GM21515 (cell line): ENCODE measurements around the gene ERO1A.
"Not testable (repeated sequence)": the region's sequence is repeated elsewhere in the genome, so short reads cannot be mapped to it uniquely, and the experiment has no call there.

Source experiments
- ATAC-seq: cut with Tn5 transposase; IDR thresholded peaks from one replicate; pipeline ENCODE4 v1.9.1; 2021; ENCODE audit not compliant: unreplicated experiment

ERO1A gene, protein sequence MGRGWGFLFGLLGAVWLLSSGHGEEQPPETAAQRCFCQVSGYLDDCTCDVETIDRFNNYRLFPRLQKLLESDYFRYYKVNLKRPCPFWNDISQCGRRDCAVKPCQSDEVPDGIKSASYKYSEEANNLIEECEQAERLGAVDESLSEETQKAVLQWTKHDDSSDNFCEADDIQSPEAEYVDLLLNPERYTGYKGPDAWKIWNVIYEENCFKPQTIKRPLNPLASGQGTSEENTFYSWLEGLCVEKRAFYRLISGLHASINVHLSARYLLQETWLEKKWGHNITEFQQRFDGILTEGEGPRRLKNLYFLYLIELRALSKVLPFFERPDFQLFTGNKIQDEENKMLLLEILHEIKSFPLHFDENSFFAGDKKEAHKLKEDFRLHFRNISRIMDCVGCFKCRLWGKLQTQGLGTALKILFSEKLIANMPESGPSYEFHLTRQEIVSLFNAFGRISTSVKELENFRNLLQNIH

DNA sequence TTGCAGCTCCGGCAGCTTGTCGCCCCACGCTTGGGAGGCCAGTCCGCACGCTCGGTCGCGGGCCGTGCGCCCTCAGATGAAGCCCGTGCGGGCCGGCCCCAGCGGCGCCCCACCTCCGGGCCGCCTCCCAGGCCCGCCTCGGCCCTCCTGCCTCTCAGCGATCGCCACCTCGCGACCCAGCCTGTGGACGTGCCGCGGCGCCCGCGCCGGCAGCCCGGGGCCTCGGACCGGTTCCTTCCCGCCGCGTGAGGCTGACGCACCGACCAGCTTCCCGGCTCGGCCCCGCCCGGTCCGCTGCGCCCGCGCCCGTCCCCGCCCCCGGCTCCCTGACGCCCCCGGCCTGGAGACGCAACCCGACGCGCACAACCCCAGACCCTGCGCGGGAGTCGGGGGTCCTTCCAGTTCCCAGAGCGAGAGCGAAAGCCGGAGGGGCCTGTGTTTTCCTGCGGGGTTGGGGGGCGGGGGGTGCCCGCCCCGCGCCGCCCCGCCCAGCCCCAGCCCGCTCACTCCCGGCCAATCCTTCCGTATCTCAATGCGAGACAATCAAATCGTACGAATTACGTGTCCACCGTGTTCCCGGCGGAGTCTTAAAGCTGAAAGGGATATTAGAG lies at the start of gene ERO1A:
TSS of gene ERO1A (minus strand) at position 78 of the 611 bp plus-strand sequence. CDS start at position 1, 77 bp downstream.
- ATAC-seq: peak; percentile 63

- ATAC-seq: peak; percentile 30
Observed at GRCh38 chr14:52741865-52742264, 46.5 kb upstream of the ERO1A start.

- ATAC-seq: no peak
Observed at GRCh38 chr14:52740751-52741150, 45.4 kb upstream of the ERO1A start.

- ATAC-seq: no peak
Observed at GRCh38 chr14:52738409-52738808, 43.1 kb upstream of the ERO1A start.

DNA sequence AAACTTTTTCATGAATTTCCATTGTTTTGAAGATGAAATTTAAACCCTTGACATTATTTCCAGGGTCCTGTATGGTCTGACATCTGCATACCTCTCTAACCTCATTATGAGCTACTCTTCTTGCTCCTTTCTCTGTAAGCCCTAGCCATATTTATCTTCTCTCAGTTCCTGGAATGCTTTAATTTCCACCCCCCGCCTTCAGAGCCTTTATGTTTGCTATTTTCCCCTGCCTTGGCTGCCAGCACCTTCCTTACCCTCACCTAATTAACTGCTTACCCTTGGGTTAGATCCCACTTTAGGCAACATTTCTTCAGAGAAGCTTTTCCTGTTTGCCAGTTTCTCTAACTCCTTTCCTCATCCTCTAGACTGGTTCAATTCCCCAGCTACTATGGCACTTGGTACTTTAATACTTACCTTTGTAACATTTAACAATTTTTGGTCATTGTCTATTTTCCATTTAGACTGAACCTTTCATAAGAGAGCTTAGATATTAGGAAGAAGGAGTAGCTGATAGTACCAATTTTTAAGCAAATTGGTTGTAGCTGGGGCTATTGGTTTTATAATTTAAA lies 40.6 kb upstream of the ERO1A start:
- no peak for ATAC-seq

- ATAC-seq: no peak
Observed at GRCh38 chr14:52733824-52734223, 38.5 kb upstream of the ERO1A start.

DNA sequence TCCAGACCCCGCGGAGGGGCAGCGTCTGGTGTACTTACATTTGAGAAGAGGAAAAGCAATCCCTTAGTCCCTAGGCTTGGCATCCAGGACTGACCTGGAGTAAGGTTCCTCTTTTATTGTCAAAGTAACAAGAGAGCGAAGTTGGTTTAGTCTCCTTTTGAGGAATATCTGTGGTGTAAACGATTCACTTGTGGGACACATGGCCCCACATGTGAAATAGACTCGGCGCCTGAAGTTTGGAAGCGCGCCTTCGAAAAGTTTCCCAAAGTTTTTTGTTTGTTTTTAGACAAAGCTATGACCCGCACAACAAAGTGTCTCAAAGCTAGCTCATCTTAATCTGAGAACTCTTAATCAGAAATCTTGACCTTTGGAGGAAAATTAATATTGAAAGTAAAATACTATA lies 35.4 kb upstream of the ERO1A start:
- no peak for ATAC-seq

DNA sequence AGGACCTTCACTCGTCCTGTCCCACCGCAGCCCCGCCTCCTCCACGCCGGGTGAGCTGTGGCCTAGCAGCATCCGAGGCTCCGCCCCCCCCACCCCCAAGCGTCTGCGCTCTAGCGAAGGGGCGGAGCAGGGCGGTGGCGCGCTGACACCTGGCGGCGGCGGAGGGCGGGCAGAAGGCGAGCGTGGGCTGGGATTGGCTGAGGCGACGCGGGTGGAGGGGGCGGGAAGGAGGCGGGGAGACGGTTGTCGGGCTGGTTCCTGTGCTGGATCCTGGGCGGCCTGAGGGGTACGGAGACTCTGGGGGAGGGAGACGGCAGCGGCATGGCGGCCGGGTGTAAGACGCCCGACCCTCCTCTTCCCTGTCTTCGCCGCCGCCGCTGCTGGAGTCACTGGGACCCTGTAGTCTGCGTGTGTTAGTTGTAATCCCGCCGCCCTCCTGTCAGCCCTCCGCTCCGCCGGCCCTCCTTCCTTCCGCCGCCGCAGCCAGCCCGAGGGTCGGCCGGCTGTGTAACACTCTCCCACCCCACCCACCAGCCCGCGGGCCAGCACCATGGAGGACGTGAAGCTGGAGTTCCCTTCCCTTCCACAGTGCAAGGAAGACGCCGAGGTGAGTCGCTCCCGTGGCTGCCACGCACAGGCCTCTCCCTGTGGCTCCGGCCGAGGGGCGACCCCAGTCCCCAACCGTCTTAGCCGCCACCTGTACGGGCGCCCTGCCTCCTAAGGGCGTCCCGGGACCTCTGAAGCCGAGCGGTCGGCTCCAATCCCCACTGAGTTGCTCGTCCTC lies 34.8 kb upstream of the ERO1A start, which contains the start of gene STYX:
TSS of gene STYX (plus strand) at position 242 of the 784 bp plus-strand sequence. CDS start at position 551, 309 bp downstream.
- peak; percentile 91 for ATAC-seq

DNA sequence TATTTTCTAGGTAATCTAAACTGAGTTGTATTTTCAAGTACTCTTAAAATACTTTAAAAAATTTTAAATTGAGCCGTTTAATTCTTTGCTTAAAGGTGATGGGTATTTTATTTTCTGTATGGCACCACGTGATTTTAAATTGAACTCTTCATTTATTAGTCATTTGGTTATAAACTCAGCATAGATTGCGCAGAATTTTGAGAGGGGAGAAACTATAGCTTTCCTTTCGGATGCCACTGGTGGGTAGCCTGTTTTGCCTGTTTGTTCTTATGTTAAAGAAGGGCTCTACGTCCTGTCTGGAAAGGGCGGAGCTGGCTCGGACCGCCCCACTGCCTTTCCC lies 34.2 kb upstream of the ERO1A start:
- ATAC-seq: no peak

- ATAC-seq: not testable (repeated sequence)
Observed at GRCh38 chr14:52729035-52729434, 33.7 kb upstream of the ERO1A start.

GRCh38 chr14:52727509-52727908 lies 32.2 kb upstream of the ERO1A start:
- not testable (repeated sequence) for ATAC-seq

- no peak for ATAC-seq
Observed at GRCh38 chr14:52724360-52724644, 28.9 kb upstream of the ERO1A start.

- no peak for ATAC-seq
Observed at GRCh38 chr14:52723514-52724359, 28.4 kb upstream of the ERO1A start.

DNA sequence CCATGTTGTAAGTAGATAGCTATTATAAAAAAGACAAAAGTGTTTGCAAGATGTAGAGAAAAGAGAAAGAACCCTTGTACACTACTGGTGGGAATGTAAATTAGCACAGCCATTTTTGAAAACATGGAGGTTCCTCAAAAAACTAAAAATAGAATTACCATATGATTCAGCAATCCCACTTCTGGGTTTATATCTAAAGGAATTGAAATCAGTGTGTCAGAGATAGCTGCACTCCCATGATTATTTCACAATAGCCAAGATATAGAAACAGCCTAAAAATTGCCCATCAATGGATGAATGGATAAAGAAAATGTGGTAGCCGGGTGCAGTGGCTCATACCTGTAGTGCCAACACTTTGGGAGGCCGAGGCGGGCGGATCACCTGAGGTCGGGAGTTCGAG lies 20.8 kb upstream of the ERO1A start:
- no peak for ATAC-seq

- ATAC-seq: no peak
Observed at GRCh38 chr14:52711666-52712065, 16.3 kb upstream of the ERO1A start.

GRCh38 chr14:52706724-52707706 lies 11.7 kb upstream of the ERO1A start, which contains the start of gene PSMC6:
Gene PSMC6, plus strand, starts transcription at chr14:52707200. Its CDS starts 20 bp downstream, at chr14:52707220.
- ATAC-seq: peak; percentile 97

DNA sequence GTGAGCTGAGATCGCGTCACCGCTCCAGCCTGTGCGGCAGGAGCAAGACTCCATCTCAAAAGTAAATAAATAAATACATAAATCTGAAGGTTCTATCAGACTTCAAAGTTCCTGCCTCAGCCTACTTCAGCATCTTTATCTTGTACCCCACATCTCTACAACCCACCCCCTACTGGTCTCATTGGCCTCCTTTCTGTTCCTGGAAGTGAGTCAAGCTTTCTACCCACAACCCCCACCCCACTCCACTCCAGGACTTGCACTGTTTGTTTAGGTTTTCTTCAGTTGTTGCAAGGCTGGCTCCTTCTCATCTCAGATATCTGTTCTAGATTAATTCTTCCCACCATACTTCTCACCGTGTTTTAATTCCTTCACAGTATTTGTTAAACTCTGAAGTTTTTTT lies 10.9 kb upstream of the ERO1A start:
- ATAC-seq: no peak

DNA sequence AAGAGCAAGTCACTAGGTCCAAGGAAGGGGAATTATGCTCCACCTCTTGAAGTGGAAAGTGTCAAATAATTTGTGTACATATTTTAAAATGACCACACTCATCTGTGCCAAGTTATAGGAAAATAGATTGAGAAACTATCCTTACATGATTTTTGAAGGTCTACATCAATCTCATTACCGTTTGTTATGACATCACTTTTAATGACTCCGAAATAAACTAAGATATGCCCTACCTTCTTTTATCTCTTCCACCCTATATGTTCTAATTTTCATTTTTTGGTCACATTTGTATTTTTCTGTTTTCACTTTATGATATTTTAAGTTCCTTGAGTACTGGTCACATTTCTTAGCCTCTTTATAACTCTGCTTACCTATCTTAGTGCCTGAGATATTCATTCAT lies 8.3 kb upstream of the ERO1A start:
- no peak for ATAC-seq

DNA sequence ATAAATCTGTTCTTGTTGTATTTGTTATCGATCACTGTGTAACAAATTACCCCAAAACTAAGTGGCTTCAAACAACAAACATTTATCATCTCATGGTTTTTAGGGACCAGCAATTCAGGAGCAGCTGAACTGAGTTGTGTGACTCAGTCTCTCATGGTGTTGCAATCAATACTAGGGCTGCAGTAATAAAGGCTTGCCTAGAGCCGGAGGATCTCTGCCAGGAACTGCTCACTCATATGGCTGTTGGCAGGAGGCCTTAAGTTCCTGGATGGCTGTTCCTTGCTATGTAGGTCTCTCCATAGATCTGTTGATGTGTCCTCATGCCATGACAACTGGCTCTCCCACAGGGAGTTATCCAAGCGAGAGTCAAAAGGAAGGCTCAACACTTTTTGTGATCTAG lies 7.9 kb upstream of the ERO1A start:
- ATAC-seq: no peak
